Measurements from ENCODE around the gene CXCL11.
"Not testable (repeated sequence)": the region's sequence is repeated elsewhere in the genome, so short reads cannot be mapped to it uniquely, and the experiment has no call there.

The CXCL11 gene

GRCh38 chr4:76055016-76055415 lies 19.1 kb upstream of the CXCL11 start:
- TF ChIP-seq, protein P1, sequence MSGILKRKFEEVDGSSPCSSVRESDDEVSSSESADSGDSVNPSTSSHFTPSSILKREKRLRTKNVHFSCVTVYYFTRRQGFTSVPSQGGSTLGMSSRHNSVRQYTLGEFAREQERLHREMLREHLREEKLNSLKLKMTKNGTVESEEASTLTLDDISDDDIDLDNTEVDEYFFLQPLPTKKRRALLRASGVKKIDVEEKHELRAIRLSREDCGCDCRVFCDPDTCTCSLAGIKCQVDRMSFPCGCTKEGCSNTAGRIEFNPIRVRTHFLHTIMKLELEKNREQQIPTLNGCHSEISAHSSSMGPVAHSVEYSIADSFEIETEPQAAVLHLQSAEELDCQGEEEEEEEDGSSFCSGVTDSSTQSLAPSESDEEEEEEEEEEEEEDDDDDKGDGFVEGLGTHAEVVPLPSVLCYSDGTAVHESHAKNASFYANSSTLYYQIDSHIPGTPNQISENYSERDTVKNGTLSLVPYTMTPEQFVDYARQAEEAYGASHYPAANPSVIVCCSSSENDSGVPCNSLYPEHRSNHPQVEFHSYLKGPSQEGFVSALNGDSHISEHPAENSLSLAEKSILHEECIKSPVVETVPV (CRISPR knock-in tag; IDR thresholded peaks at IDR 0.05), result no peak
- TF ChIP-seq ZNF8 (CRISPR knock-in tag; IDR thresholded peaks at IDR 0.05), result no peak
- no peak for ATAC-seq

DNA sequence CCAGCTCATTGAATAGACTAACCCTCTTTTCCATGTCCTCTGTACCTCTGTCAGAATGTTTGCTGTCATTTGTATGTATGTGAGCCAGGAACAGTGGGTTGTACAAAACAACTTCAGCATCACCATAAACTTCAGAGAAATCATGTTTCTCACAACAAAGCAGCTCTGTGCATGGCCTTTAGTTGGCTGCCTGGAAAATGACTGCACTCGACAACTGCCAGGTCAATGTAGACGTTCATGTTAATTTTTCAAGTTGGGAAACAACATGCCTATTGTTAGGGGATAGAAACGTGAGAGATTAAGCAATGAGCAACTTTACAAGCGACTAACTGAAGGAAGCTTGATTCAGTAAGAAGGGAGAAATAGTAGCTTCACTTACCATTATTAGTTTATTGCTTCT lies 17.9 kb upstream of the CXCL11 start:
- TF ChIP-seq PATZ1 (CRISPR knock-in tag; IDR thresholded peaks at IDR 0.05; ENCODE audit: borderline replicate concordance) (no peak), RARB (CRISPR knock-in tag; IDR thresholded peaks at IDR 0.05) (no peak), ZC3H10 (CRISPR knock-in tag; IDR thresholded peaks at IDR 0.05) (no peak), CSDC2 (CRISPR knock-in tag; IDR thresholded peaks at IDR 0.05) (no peak), GLIS3 (CRISPR knock-in tag; IDR thresholded peaks at IDR 0.05) (no peak), TCF4 (CRISPR knock-in tag; IDR thresholded peaks at IDR 0.05; ENCODE audit: borderline replicate concordance) (no peak), POU6F1 (CRISPR knock-in tag; IDR thresholded peaks at IDR 0.05; ENCODE audit: borderline replicate concordance, low read depth) (no peak), ZNF8 (CRISPR knock-in tag; IDR thresholded peaks at IDR 0.05) (no peak), OSR1 (CRISPR knock-in tag; IDR thresholded peaks at IDR 0.05) (no peak), TOX (CRISPR knock-in tag; IDR thresholded peaks at IDR 0.05; ENCODE audit: borderline replicate concordance) (no peak)
- TF ChIP-seq, protein P2, sequence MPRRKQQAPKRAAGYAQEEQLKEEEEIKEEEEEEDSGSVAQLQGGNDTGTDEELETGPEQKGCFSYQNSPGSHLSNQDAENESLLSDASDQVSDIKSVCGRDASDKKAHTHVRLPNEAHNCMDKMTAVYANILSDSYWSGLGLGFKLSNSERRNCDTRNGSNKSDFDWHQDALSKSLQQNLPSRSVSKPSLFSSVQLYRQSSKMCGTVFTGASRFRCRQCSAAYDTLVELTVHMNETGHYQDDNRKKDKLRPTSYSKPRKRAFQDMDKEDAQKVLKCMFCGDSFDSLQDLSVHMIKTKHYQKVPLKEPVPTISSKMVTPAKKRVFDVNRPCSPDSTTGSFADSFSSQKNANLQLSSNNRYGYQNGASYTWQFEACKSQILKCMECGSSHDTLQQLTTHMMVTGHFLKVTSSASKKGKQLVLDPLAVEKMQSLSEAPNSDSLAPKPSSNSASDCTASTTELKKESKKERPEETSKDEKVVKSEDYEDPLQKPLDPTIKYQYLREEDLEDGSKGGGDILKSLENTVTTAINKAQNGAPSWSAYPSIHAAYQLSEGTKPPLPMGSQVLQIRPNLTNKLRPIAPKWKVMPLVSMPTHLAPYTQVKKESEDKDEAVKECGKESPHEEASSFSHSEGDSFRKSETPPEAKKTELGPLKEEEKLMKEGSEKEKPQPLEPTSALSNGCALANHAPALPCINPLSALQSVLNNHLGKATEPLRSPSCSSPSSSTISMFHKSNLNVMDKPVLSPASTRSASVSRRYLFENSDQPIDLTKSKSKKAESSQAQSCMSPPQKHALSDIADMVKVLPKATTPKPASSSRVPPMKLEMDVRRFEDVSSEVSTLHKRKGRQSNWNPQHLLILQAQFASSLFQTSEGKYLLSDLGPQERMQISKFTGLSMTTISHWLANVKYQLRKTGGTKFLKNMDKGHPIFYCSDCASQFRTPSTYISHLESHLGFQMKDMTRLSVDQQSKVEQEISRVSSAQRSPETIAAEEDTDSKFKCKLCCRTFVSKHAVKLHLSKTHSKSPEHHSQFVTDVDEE (CRISPR knock-in tag; IDR thresholded peaks at IDR 0.05), result no peak
- ATAC-seq, result no peak

GRCh38 chr4:76050560-76051050 lies 14.7 kb upstream of the CXCL11 start:
- ATAC-seq, result not testable (repeated sequence)

- ATAC-seq, result not testable (repeated sequence)
Observed at GRCh38 chr4:76049860-76050416, 14.1 kb upstream of the CXCL11 start.

GRCh38 chr4:76044686-76045085 lies 8.8 kb upstream of the CXCL11 start:
- ATAC-seq, result not testable (repeated sequence)

DNA sequence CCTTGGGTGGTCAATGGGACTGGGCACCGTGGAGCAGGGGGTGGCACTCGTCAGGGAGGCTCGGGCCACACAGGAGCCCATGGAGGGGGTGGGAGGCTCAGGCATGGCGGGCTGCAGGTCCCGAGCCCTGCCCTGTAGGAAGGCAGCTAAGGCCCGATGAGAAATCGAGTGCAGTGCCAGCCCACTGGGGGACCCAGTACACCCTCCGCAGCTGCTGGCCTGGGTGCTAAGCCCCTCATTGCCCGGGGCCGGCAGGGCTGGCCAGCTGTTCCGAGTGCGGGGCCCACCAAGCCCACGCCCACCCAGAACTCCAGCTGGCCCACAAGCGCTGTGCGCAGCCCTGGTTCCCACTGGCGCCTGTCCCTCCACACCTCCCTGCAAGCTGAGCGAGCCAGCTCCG lies 7.4 kb upstream of the CXCL11 start:
- not testable (repeated sequence) for ATAC-seq

DNA sequence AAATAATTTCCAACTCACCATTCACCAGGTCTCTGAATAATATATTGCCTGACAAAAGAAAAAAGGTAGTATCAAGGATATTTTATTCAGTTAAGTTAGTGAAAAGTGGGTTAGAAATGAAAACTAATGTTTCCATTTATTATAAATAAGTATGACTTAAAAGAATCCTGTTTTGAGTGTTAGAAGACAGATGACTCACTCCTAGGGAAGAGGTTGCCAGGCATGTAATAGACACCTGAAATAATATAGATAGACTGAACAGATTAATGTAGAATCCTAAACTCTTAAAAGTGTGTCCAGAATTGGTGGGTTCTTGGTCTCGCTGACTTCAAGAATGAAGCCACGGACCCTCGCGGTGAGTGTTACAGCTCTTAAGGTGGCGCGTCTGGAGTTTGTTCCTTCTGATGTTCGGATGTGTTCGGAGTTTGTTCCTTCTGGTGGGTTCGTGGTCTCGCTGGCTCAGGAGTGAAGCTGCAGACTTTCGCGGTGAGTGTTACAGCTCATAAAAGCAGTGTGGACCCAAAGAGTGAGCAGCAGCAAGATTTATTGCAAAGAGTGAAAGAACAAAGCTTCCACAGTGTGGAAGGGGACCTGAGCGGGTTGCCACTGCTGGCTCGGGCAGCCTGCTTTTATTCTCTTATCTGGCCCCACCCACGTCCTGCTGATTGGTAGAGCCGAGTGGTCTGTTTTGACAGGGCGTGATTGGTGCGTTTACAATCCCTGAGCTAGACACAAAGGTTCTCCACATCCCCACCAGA lies 6.5 kb upstream of the CXCL11 start:
- 0 out of 2 replicates have a peak, but pooled peaks have one; percentile 24 for TF ChIP-seq TOX (CRISPR knock-in tag; IDR thresholded peaks at IDR 0.05; ENCODE audit: borderline replicate concordance)
- ATAC-seq, result peak; percentile 40; the same call in 1 of the 3 replicates
